B cell (primary cell): ENCODE measurements around the gene IFITM1.
"Not testable (repeated sequence)": the region's sequence is repeated elsewhere in the genome, so short reads cannot be mapped to it uniquely, and the experiment has no call there.

Experiments
- CTCF ChIP-seq: fragments of 200-600 bp; IDR thresholded peaks from one replicate; pipeline ENCODE4 v1.8.0; 2022; ENCODE audit warnings: antibody characterized with exemption, mild to moderate bottlenecking
- EZH2 ChIP-seq: IDR thresholded peaks from 2 replicates; pipeline ENCODE4 v1.6.1; 2012; ENCODE audit warnings: borderline replicate concordance, low read depth, mild to moderate bottlenecking, moderate library complexity, low read length; ENCODE audit not compliant: insufficient read depth, poor library complexity, severe bottlenecking

- TF ChIP-seq CTCF, EZH2: not testable (repeated sequence)
These were observed 2.7 kb upstream of the IFITM1 start for GRCh38 chr11:311013-311748.
